GM21619 (cell line): Measurements from ENCODE around the gene FAM186B.

Source experiments
- ATAC-seq: cut with Tn5 transposase; IDR thresholded peaks from one replicate; pipeline ENCODE4 v1.9.1; 2021; ENCODE audit not compliant: unreplicated experiment

The FAM186B gene

DNA sequence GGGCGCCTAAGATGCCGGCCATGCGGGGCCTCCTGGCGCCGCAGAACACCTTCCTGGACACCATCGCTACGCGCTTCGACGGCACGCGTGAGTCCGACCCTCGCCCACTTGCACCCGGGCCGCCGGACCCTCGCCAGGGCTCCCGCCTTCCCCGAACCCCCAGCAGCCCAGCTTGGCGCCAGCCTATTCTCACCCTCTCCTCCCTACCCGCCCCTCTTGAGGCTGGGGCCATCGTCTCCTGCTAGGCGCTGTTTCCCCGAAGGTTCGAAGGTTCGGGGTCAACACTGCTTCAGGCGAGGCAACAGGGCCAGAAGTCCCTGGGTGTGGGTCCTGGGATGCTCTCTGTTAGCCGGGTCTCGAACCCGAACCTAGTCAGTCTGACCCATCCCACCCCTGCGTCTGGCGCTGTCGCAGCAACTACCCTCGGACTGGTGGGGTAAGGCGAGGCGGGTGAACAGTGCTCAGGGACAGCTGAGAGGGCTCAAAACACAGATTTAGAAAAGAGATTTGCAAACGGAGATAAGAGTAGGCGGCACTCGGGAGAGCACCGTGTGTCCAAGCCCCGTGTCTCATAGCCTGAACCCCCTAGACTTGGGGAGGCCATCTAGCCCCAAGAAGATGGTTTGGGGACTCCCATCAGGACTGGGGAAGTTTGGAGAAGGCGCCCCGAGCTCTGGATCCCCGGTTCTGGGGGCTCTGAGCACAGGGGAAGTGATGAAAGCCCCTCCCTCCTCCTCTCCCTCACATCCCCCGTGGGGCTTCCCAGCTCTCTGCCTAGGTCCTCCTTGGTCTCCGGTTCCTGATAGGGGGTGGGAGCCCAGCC lies 65.8 kb downstream of the FAM186B start:
- no peak for ATAC-seq

GRCh38 chr12:49538510-49539403 lies 66.7 kb downstream of the FAM186B start, which contains the start of gene KCNH3:
TSS of gene KCNH3 (plus strand) at chr12:49539030. CDS start at chr12:49539417, 387 bp downstream.
- ATAC-seq, result peak; percentile 62

- ATAC-seq, result no peak
These were observed 67.5 kb downstream of the FAM186B start for GRCh38 chr12:49537752-49538509.
